Measurements from ENCODE around the gene LUC7L3.

GRCh38 chr17:50712641-50713040 is 6.8 kb upstream of the LUC7L3 start:
- TF ChIP-seq CTCF (conservative IDR thresholded peaks at IDR 0.05 in 1 of 2, IDR thresholded peaks at IDR 0.05 in 1 of 2; ENCODE audit: extremely low read depth in 1 of 2, insufficient read depth in 1 of 2, low read depth in 1 of 2, low read length in 2 of 2): no peak
- TF ChIP-seq EZH2 (IDR thresholded peaks at IDR 0.05; ENCODE audit: borderline replicate concordance, low read length): no peak
